Vagina (tissue), 2 donors: Measurements from ENCODE around the gene CACNB2. TPM values are rescaled to one million over a fixed set of nuclear protein-coding genes. Genes with fewer than 3 reads are reported as not detected.

Experiments used
- DNase-seq, 2 donors: peaks; one replicate each; pipeline ENCODE4 v3.0.0-alpha.2; 2017; ENCODE audit errors: extremely low spot score in 2 of 2
- H3K27ac ChIP-seq: fragments of 200-600 bp; sonication (generic); one replicate; pipeline ENCODE4 v1.5.1; 2019
- H3K27me3 ChIP-seq: fragments of 200-600 bp; sonication (generic); one replicate; pipeline ENCODE4 v1.5.1; 2019
- H3K36me3 ChIP-seq, 2 donors: fragments of 200-600 bp; sonication (generic); one replicate each; pipeline ENCODE4 v1.5.1; 2017 to 2019
- H3K4me1 ChIP-seq: fragments of 200-600 bp; sonication (generic); one replicate; pipeline ENCODE4 v1.5.1; 2019
- H3K4me3 ChIP-seq, 2 donors: fragments of 200-600 bp; sonication (generic); 1 replicate in 1 of 2; 2 replicates in 1 of 2; pipeline ENCODE4 v1.5.1; 2016 to 2019
- H3K9me3 ChIP-seq: fragments of 200-600 bp; sonication (generic); one replicate; pipeline ENCODE4 v1.5.1; 2019
- CTCF ChIP-seq, 3 experiments: fragments of 450-650 bp in 2 of 3; fragments of 200-600 bp in 1 of 3; sonication (generic) in 1 of 3; IDR thresholded peaks; one replicate each; pipeline ENCODE4 v1.5.1; 2017 to 2019; ENCODE audit warnings: antibody characterized with exemption in 3 of 3, mild to moderate bottlenecking in 2 of 3, moderate library complexity in 2 of 3
- POLR2A ChIP-seq, 2 donors: fragments of 450-650 bp; IDR thresholded peaks; one replicate each; pipeline ENCODE4 v1.6.1; 2017; ENCODE audit warnings: antibody characterized with exemption in 2 of 2, mild to moderate bottlenecking in 2 of 2, moderate library complexity in 2 of 2
- POLR2AphosphoS5 ChIP-seq, 2 donors: sonication (generic); formaldehyde crosslinking; IDR thresholded peaks; one replicate each; pipeline ENCODE4 v1.9.0; 2017; ENCODE audit warnings: antibody characterized with exemption in 2 of 2, mild to moderate bottlenecking in 2 of 2, low read depth in 1 of 2; ENCODE audit not compliant: insufficient read depth in 1 of 2
- intact Hi-C: fragments of 100-400 bp; cut with DNase I; formaldehyde crosslinking; loops from one replicate; pipeline ENCODE4 v1.15.1; 2023
- total RNA-seq: library from RNA; depleted of rRNA; stranded (reverse); fragments of >200 nt; gene quantifications from one replicate; pipeline ENCODE4 v1.2.3, GENCODE V29; 2016

CACNB2 gene
- total RNA-seq, 1 donor from 2014 or later: 12.8 TPM

GRCh38 chr10:18261768-18262231 lies 121.6 kb downstream of the CACNB2 start:
- Histone ChIP-seq H3K4me3 (no peak overlapping the region), H3K4me1 (no peaks in the 10 kb centered on the region), H3K27ac (no peak overlapping the region), H3K9me3 (no peaks in the 10 kb centered on the region), H3K36me3 (no peaks in the 10 kb centered on the region), H3K27me3 (no peaks in the 10 kb centered on the region)
- no peak for DNase-seq
- TF ChIP-seq POLR2AphosphoS5 (IDR thresholded peaks at IDR 0.05; ENCODE audit: insufficient read depth in 1 of 2, low read depth in 1 of 2) (no peak), POLR2A (IDR thresholded peaks at IDR 0.05) (no peak), CTCF (IDR thresholded peaks at IDR 0.05) (no peak)
- intact Hi-C loops: no loop called here

- intact Hi-C loops: no loop called here
- H3K4me1 ChIP-seq: no peaks in the 10 kb centered on the region
- DNase-seq: no peak
- TF ChIP-seq POLR2A (IDR thresholded peaks at IDR 0.05) (no peak), POLR2AphosphoS5 (IDR thresholded peaks at IDR 0.05; ENCODE audit: insufficient read depth in 1 of 2, low read depth in 1 of 2) (no peak), CTCF (IDR thresholded peaks at IDR 0.05) (no peak)
- no peak overlapping the region for H3K27ac ChIP-seq
- no peaks in the 10 kb centered on the region for H3K9me3 ChIP-seq
- H3K4me3 ChIP-seq: no peak overlapping the region
- no peaks in the 10 kb centered on the region for H3K36me3 ChIP-seq
- H3K27me3 ChIP-seq: no peaks in the 10 kb centered on the region
These were observed 124.3 kb downstream of the CACNB2 start for GRCh38 chr10:18264466-18265050.

- Histone ChIP-seq H3K27me3 (no peaks in the 10 kb centered on the region), H3K4me3 (no peak overlapping the region), H3K4me1 (no peaks in the 10 kb centered on the region), H3K36me3 (no peaks in the 10 kb centered on the region), H3K9me3 (no peaks in the 10 kb centered on the region), H3K27ac (no peak overlapping the region)
- intact Hi-C loops: no loop called here
- DNase-seq: no peak
- TF ChIP-seq CTCF (IDR thresholded peaks at IDR 0.05) (no peak), POLR2A (IDR thresholded peaks at IDR 0.05) (no peak), POLR2AphosphoS5 (IDR thresholded peaks at IDR 0.05; ENCODE audit: insufficient read depth in 1 of 2, low read depth in 1 of 2) (no peak)
These were observed 127.8 kb downstream of the CACNB2 start for GRCh38 chr10:18268005-18268404.

GRCh38 chr10:18271491-18271890 lies 131.3 kb downstream of the CACNB2 start:
- Histone ChIP-seq H3K27me3 (no peaks in the 10 kb centered on the region), H3K4me1 (no peaks in the 10 kb centered on the region), H3K4me3 (no peak overlapping the region), H3K36me3 (no peaks in the 10 kb centered on the region), H3K27ac (no peak overlapping the region), H3K9me3 (no peaks in the 10 kb centered on the region)
- no peak for TF ChIP-seq CTCF (IDR thresholded peaks at IDR 0.05)
- no peak for TF ChIP-seq POLR2AphosphoS5 (IDR thresholded peaks at IDR 0.05; ENCODE audit: insufficient read depth in 1 of 2, low read depth in 1 of 2)
- TF ChIP-seq POLR2A (IDR thresholded peaks at IDR 0.05): no peak
- DNase-seq: no peak
- intact Hi-C loops: no loop called here

- Histone ChIP-seq H3K36me3 (no peaks in the 10 kb centered on the region), H3K27ac (no peak overlapping the region), H3K4me1 (no peaks in the 10 kb centered on the region), H3K4me3 (no peak overlapping the region), H3K27me3 (no peaks in the 10 kb centered on the region), H3K9me3 (no peaks in the 10 kb centered on the region)
- intact Hi-C loops: no loop called here
- TF ChIP-seq POLR2AphosphoS5 (IDR thresholded peaks at IDR 0.05; ENCODE audit: insufficient read depth in 1 of 2, low read depth in 1 of 2) (no peak), CTCF (IDR thresholded peaks at IDR 0.05) (no peak), POLR2A (IDR thresholded peaks at IDR 0.05) (no peak)
- DNase-seq: no peak
These were observed 132.8 kb downstream of the CACNB2 start for GRCh38 chr10:18273039-18273438.
